Measurements from ENCODE around the gene AGMO. TPM values are rescaled to one million over a fixed set of nuclear protein-coding genes. Genes with fewer than 3 reads are reported as not detected.

AGMO gene
- total RNA-seq, 3 donors from 2014 or later = 1.4 to 4.3 (median 1.6) TPM

GRCh38 chr7:15399441-15399840, 162.4 kb downstream of the AGMO start:
- no peaks in the 10 kb centered on the region for H3K9me3 ChIP-seq
- no peaks in the 10 kb centered on the region for H3K27me3 ChIP-seq
- no peak overlapping the region for H3K4me3 ChIP-seq
- TF ChIP-seq POLR2AphosphoS5 (IDR thresholded peaks at IDR 0.05) (no peak), POLR2A (IDR thresholded peaks at IDR 0.05) (no peak), CTCF (IDR thresholded peaks at IDR 0.05) (no peak)
- H3K4me1 ChIP-seq = no peaks in the 10 kb centered on the region
- H3K36me3 ChIP-seq = no peaks in the 10 kb centered on the region
- intact Hi-C loops (cut with DNase I; ENCODE audit: low total_unique reads) = loop anchor here (5.0 kb wide), 1 partner anchor 332 kb away; no protein-coding TSS in a partner anchor
- no peak for DNase-seq (ENCODE audit: low spot score in 2 of 2)
- no peak overlapping the region for H3K27ac ChIP-seq

DNA sequence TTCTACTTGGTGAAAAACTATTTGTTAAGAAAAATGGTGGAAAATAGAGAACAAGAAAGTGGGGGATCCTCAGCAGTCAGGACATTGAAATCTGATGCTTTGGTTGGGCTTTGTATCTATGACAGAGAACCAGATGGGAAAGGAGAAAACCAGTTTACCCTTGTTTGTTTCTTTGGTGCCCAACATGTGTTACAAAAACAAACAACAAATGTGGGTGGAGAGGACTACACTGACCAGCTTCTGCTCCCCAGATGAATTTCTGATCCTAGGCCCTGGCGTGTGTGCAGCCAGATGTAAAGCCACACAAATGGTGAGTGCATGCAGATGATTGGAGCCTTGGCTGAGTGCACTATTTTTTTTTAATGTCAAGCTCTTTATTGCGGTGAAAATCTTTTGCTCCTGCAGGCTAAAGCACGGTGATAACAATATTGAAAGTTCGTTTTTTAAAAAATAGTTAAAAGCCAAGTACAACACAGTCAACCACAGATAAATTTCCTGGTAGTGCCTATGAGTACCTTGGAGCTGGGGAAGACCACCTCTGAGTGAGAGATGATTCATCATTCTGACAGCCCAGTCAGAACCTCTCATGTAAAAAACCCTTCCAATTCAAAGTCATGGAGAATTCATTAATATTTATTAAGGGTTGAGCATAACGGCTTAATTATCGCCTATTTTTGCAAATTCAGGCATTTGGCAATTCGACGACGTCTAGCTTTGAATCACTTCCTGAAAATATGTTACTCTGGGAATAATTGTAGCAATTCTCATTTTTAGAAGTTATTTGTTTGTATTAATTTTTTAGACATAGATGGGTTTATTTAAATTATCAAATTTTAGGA, 163.7 kb downstream of the AGMO start:
- H3K27me3 ChIP-seq = no peaks in the 10 kb centered on the region
- no peak overlapping the region for H3K4me3 ChIP-seq
- H3K27ac ChIP-seq = no peak overlapping the region
- H3K4me1 ChIP-seq = no peaks in the 10 kb centered on the region
- intact Hi-C loops (cut with DNase I; ENCODE audit: low total_unique reads) = loop anchor here (5.0 kb wide), 1 partner anchor 331 kb away; no protein-coding TSS in a partner anchor
- no peak for DNase-seq (ENCODE audit: low spot score in 2 of 2)
- H3K36me3 ChIP-seq = no peaks in the 10 kb centered on the region
- TF ChIP-seq POLR2A (IDR thresholded peaks at IDR 0.05) = no peak
- no peak for TF ChIP-seq POLR2AphosphoS5 (IDR thresholded peaks at IDR 0.05)
- TF ChIP-seq CTCF (IDR thresholded peaks at IDR 0.05) = no peak
- H3K9me3 ChIP-seq = no peaks in the 10 kb centered on the region

- DNase-seq (ENCODE audit: low spot score in 2 of 2) = no peak
- Histone ChIP-seq H3K4me1 (no peaks in the 10 kb centered on the region), H3K4me3 (no peak overlapping the region), H3K9me3 (no peaks in the 10 kb centered on the region), H3K36me3 (no peaks in the 10 kb centered on the region), H3K27ac (no peak overlapping the region), H3K27me3 (no peaks in the 10 kb centered on the region)
- TF ChIP-seq CTCF (IDR thresholded peaks at IDR 0.05) (no peak), POLR2A (IDR thresholded peaks at IDR 0.05) (no peak), POLR2AphosphoS5 (IDR thresholded peaks at IDR 0.05) (no peak)
- intact Hi-C loops (cut with DNase I; ENCODE audit: low total_unique reads) = loop anchor here (5.0 kb wide), 1 partner anchor 330 kb away; no protein-coding TSS in a partner anchor
These were observed 164.7 kb downstream of the AGMO start for GRCh38 chr7:15397159-15397550.

- Histone ChIP-seq H3K36me3 (no peaks in the 10 kb centered on the region), H3K27ac (no peak overlapping the region), H3K27me3 (no peaks in the 10 kb centered on the region), H3K9me3 (no peaks in the 10 kb centered on the region), H3K4me1 (no peaks in the 10 kb centered on the region), H3K4me3 (no peak overlapping the region)
- intact Hi-C loops (cut with DNase I; ENCODE audit: low total_unique reads) = loop anchor here (5.0 kb wide), 1 partner anchor 329 kb away; no protein-coding TSS in a partner anchor
- DNase-seq (ENCODE audit: low spot score in 2 of 2) = no peak
- TF ChIP-seq POLR2A (IDR thresholded peaks at IDR 0.05) (no peak), CTCF (IDR thresholded peaks at IDR 0.05) (no peak), POLR2AphosphoS5 (IDR thresholded peaks at IDR 0.05) (no peak)
These were observed 165.3 kb downstream of the AGMO start for GRCh38 chr7:15396210-15397158.

Measured in breast epithelium (tissue), 4 donors.